Measurements from ENCODE around the gene GRK2. TPM values are rescaled to one million over a fixed set of nuclear protein-coding genes. Genes with fewer than 3 reads are reported as not detected.

Gene GRK2
- total and polyA plus RNA-seq, 9 of the 15 experiments (the other 6 are each of a cell fraction or from before 2014, with no cell fraction given): 0.24 to 95.8 (median 56.5) TPM

- TF ChIP-seq HDAC1 (IDR thresholded peaks at IDR 0.05) (peak in 1 of 2 experiments; percentile 97; a peak in 2 of 4 replicates), SAFB (IDR thresholded peaks at IDR 0.05; ENCODE audit: borderline replicate concordance, low read depth, low read length) (no peak), MXD1 (CRISPR knock-in tag; IDR thresholded peaks at IDR 0.05; ENCODE audit: borderline replicate concordance, poor library complexity, severe bottlenecking) (peak; percentile 92), SLC30A9 (CRISPR knock-in tag; IDR thresholded peaks at IDR 0.05) (no peak), STAT6 (CRISPR knock-in tag; IDR thresholded peaks at IDR 0.05) (no peak), NRF1 (conservative IDR thresholded peaks at IDR 0.05 in 1 of 2, IDR thresholded peaks at IDR 0.05 in 1 of 2) (peak; percentile 65 to 71), IRF1 (CRISPR knock-in tag; IDR thresholded peaks at IDR 0.05; ENCODE audit: borderline replicate concordance) (no peak), TBP (optimal IDR thresholded peaks at IDR 0.05; ENCODE audit: low read depth, low read length) (peak; percentile 98), PRDM10 (IDR thresholded peaks at IDR 0.05; ENCODE audit: partially characterized antibody) (peak; percentile 53), CREB3L1 (IDR thresholded peaks at IDR 0.05; ENCODE audit: borderline replicate concordance, low read depth) (peak; percentile 88), TSC22D4 (tag; IDR thresholded peaks at IDR 0.05) (no peak), CHD1 (IDR thresholded peaks at IDR 0.05; ENCODE audit: low read length) (peak; percentile 66), ZNF134 (CRISPR knock-in tag; conservative IDR thresholded peaks at IDR 0.05) (no peak), HMGN3 (IDR thresholded peaks at IDR 0.05; ENCODE audit: borderline replicate concordance, extremely low read depth, insufficient read length, low read depth, low read length) (peak; percentile 93), TAL1 (IDR thresholded peaks at IDR 0.05) (0 out of 2 replicates have a peak, but pooled peaks have one; percentile 2), NFIX (CRISPR knock-in tag; IDR thresholded peaks at IDR 0.05; ENCODE audit: low read depth) (no peak), BCL6 (CRISPR knock-in tag; IDR thresholded peaks at IDR 0.05) (no peak), MIER1 (IDR thresholded peaks at IDR 0.05; ENCODE audit: low read depth) (no peak)
Observed at GRCh38 chr11:67239783-67240575, 26.3 kb upstream of the GRK2 start (continued).

Measured in K562 (cell line).